Stimulated activated naive B cell treated with anti-CD40 and anti-IgM and Interleukin-4, amounts not matched to agents 10 μg/mL and 1 μg/mL and 100 μg/mL, for 72 hours (primary cell): ENCODE results near the gene MRPS23.

ENCODE experiments used
- ATAC-seq, 2 donors: fragments of 150-1000 bp; cut with Tn5 transposase; replicated peaks; 2 replicates each; pipeline ENCODE4 v1.10.0; 2021; ENCODE audit warnings: moderate library complexity in 1 of 2
- DNase-seq: peaks from one replicate; pipeline ENCODE4 v3.0.0; 2021
- H3K27ac Mint-ChIP-seq: one replicate; pipeline ENCODE4 v1.8.0; 2022; ENCODE audit warnings: mild to moderate bottlenecking, mixed read lengths
- H3K27me3 Mint-ChIP-seq, 2 donors: one replicate each; pipeline ENCODE4 v1.8.0; 2022; ENCODE audit warnings: mixed read lengths in 2 of 2
- H3K36me3 Mint-ChIP-seq, 2 donors: one replicate each; pipeline ENCODE4 v1.8.0; 2022; ENCODE audit warnings: mixed read lengths in 2 of 2, mild to moderate bottlenecking in 1 of 2
- H3K4me1 Mint-ChIP-seq, 2 donors: one replicate each; pipeline ENCODE4 v1.8.0; 2022; ENCODE audit warnings: mixed read lengths in 2 of 2, mild to moderate bottlenecking in 1 of 2
- H3K4me3 Mint-ChIP-seq, 2 donors: one replicate each; pipeline ENCODE4 v1.8.0; 2022; ENCODE audit warnings: mild to moderate bottlenecking in 2 of 2, mixed read lengths in 2 of 2, moderate library complexity in 1 of 2
- H3K9me3 Mint-ChIP-seq, 2 donors: one replicate each; pipeline ENCODE4 v1.8.0; 2022; ENCODE audit warnings: mixed read lengths in 2 of 2, mild to moderate bottlenecking in 1 of 2

MRPS23 gene

GRCh38 chr17:57887161-57887560 is 37.3 kb upstream of the MRPS23 start:
- Mint-ChIP-seq H3K27me3 (peaks cover 14 to 15% of the 10 kb centered on the region in 2 donors), H3K4me3 (no peak overlapping the region), H3K9me3 (no peaks in the 10 kb centered on the region), H3K36me3 (peaks cover 0 to 2% of the 10 kb centered on the region in 2 donors), H3K4me1 (no peaks in the 10 kb centered on the region), H3K27ac (no peak overlapping the region)
- ATAC-seq (no peak), DNase-seq (no peak)

- Mint-ChIP-seq H3K27ac (no peak overlapping the region), H3K4me1 (no peaks in the 10 kb centered on the region), H3K9me3 (no peaks in the 10 kb centered on the region), H3K27me3 (peaks cover 5 to 6% of the 10 kb centered on the region in 2 donors), H3K36me3 (peaks cover 0 to 2% of the 10 kb centered on the region in 2 donors), H3K4me3 (no peak overlapping the region)
- DNase-seq (no peak), ATAC-seq (no peak)
These were observed 36.2 kb upstream of the MRPS23 start for GRCh38 chr17:57886020-57886419.

GRCh38 chr17:57885148-57885915 is 35.5 kb upstream of the MRPS23 start:
- H3K27me3 Mint-ChIP-seq, result peaks cover 5 to 8% of the 10 kb centered on the region in 2 donors
- H3K36me3 Mint-ChIP-seq, result peaks cover 0 to 2% of the 10 kb centered on the region in 2 donors
- H3K4me1 Mint-ChIP-seq, result no peaks in the 10 kb centered on the region
- DNase-seq (no peak), ATAC-seq (no peak)
- no peak overlapping the region for H3K4me3 Mint-ChIP-seq
- no peaks in the 10 kb centered on the region for H3K9me3 Mint-ChIP-seq
- H3K27ac Mint-ChIP-seq, result no peak overlapping the region

- peaks cover 5 to 8% of the 10 kb centered on the region in 2 donors for H3K27me3 Mint-ChIP-seq
- no peak overlapping the region for H3K27ac Mint-ChIP-seq
- H3K36me3 Mint-ChIP-seq, result peaks cover 0 to 2% of the 10 kb centered on the region in 2 donors
- H3K4me3 Mint-ChIP-seq, result no peak overlapping the region
- H3K9me3 Mint-ChIP-seq, result no peaks in the 10 kb centered on the region
- H3K4me1 Mint-ChIP-seq, result no peaks in the 10 kb centered on the region
- ATAC-seq (no peak), DNase-seq (no peak)
These were observed 32.0 kb upstream of the MRPS23 start for GRCh38 chr17:57881783-57882351.

- Mint-ChIP-seq H3K9me3 (no peaks in the 10 kb centered on the region), H3K27me3 (peaks cover 10 to 12% of the 10 kb centered on the region in 2 donors), H3K4me3 (no peak overlapping the region), H3K27ac (no peak overlapping the region), H3K4me1 (no peaks in the 10 kb centered on the region), H3K36me3 (peaks cover 0 to 2% of the 10 kb centered on the region in 2 donors)
- no peak for DNase-seq
- no peak for ATAC-seq
These were observed 31.3 kb upstream of the MRPS23 start for GRCh38 chr17:57881143-57881542.

- H3K4me3 Mint-ChIP-seq, result no peak overlapping the region
- peaks cover 0 to 2% of the 10 kb centered on the region in 2 donors for H3K36me3 Mint-ChIP-seq
- no peak overlapping the region for H3K27ac Mint-ChIP-seq
- H3K4me1 Mint-ChIP-seq, result peaks cover 3 to 4% of the 10 kb centered on the region in 2 donors
- ATAC-seq, result no peak
- peaks cover 21 to 22% of the 10 kb centered on the region in 2 donors for H3K27me3 Mint-ChIP-seq
- no peak for DNase-seq
- no peaks in the 10 kb centered on the region for H3K9me3 Mint-ChIP-seq
These were observed 30.2 kb upstream of the MRPS23 start for GRCh38 chr17:57880086-57880456.

- Mint-ChIP-seq H3K4me3 (no peak overlapping the region), H3K36me3 (peaks cover 0 to under 1% of the 10 kb centered on the region in 2 donors), H3K27ac (no peak overlapping the region), H3K4me1 (peaks cover 3 to 9% of the 10 kb centered on the region in 2 donors), H3K9me3 (no peaks in the 10 kb centered on the region), H3K27me3 (peaks cover 23% of the 10 kb centered on the region in 2 donors)
- no peak for ATAC-seq
- DNase-seq, result no peak
These were observed 29.7 kb upstream of the MRPS23 start for GRCh38 chr17:57879437-57880085.

- ATAC-seq (no peak), DNase-seq (no peak)
- no peaks in the 10 kb centered on the region for H3K9me3 Mint-ChIP-seq
- peaks cover 37% of the 10 kb centered on the region in 2 donors for H3K27me3 Mint-ChIP-seq
- H3K27ac Mint-ChIP-seq, result no peak overlapping the region
- peaks cover 17 to 26% of the 10 kb centered on the region in 2 donors for H3K4me1 Mint-ChIP-seq
- no peaks in the 10 kb centered on the region for H3K36me3 Mint-ChIP-seq
- H3K4me3 Mint-ChIP-seq, result no peak overlapping the region
These were observed 28.0 kb upstream of the MRPS23 start for GRCh38 chr17:57877803-57878377.

GRCh38 chr17:57876866-57877237 is 27.0 kb upstream of the MRPS23 start:
- DNase-seq (no peak), ATAC-seq (no peak)
- no peak overlapping the region for H3K4me3 Mint-ChIP-seq

GRCh38 chr17:57876023-57876865 is 26.4 kb upstream of the MRPS23 start:
- Mint-ChIP-seq H3K4me3 (no peak overlapping the region), H3K27me3 (peaks cover 46 to 49% of the 10 kb centered on the region in 2 donors), H3K27ac (no peak overlapping the region), H3K9me3 (no peaks in the 10 kb centered on the region), H3K4me1 (peaks cover 24 to 31% of the 10 kb centered on the region in 2 donors), H3K36me3 (no peaks in the 10 kb centered on the region)
- ATAC-seq (no peak), DNase-seq (no peak)

More at GRCh38 chr17:57876866-57877237, 27.0 kb upstream of the MRPS23 start:
- Mint-ChIP-seq H3K4me1 (peaks cover 24 to 31% of the 10 kb centered on the region in 2 donors), H3K9me3 (no peaks in the 10 kb centered on the region), H3K36me3 (no peaks in the 10 kb centered on the region), H3K27me3 (peaks cover 44 to 47% of the 10 kb centered on the region in 2 donors), H3K27ac (no peak overlapping the region)

GRCh38 chr17:57875290-57876022 is 25.6 kb upstream of the MRPS23 start:
- no peak overlapping the region for H3K4me3 Mint-ChIP-seq
- H3K9me3 Mint-ChIP-seq, result no peaks in the 10 kb centered on the region
- ATAC-seq (peak; percentile 57 to 64), DNase-seq (no peak)
- peaks cover 42 to 51% of the 10 kb centered on the region in 2 donors for H3K27me3 Mint-ChIP-seq
- H3K36me3 Mint-ChIP-seq, result no peaks in the 10 kb centered on the region
- peaks cover 24 to 31% of the 10 kb centered on the region in 2 donors for H3K4me1 Mint-ChIP-seq
- H3K27ac Mint-ChIP-seq, result peak overlapping the region; percentile 20

GRCh38 chr17:57874434-57875289 is 24.8 kb upstream of the MRPS23 start:
- no peaks in the 10 kb centered on the region for H3K36me3 Mint-ChIP-seq
- H3K27ac Mint-ChIP-seq, result no peak overlapping the region
- peaks cover 24 to 31% of the 10 kb centered on the region in 2 donors for H3K4me1 Mint-ChIP-seq
- H3K9me3 Mint-ChIP-seq, result no peaks in the 10 kb centered on the region
- DNase-seq, result no peak
- ATAC-seq, result peak; percentile 49 to 54
- peak overlapping the region; percentile 50 to 57 for H3K4me3 Mint-ChIP-seq
- H3K27me3 Mint-ChIP-seq, result peaks cover 50 to 57% of the 10 kb centered on the region in 2 donors
